HEK293 (cell line): ENCODE data around the gene KLK5.

Source experiments
- KLF1 ChIP-seq: fragments of 450-650 bp; formaldehyde crosslinking; IDR thresholded peaks from 2 replicates; pipeline ENCODE4 v1.5.1; 2016; ENCODE audit warnings: missing biosample characterization, missing genetic modification characterization
- SP2 ChIP-seq: fragments of 450-650 bp; formaldehyde crosslinking; IDR thresholded peaks from 2 replicates; pipeline ENCODE4 v1.5.1; 2016; ENCODE audit warnings: missing biosample characterization, missing genetic modification characterization
- ZNF24 ChIP-seq: fragments of 450-650 bp; formaldehyde crosslinking; IDR thresholded peaks from 2 replicates; pipeline ENCODE4 v1.5.1; 2016; ENCODE audit warnings: missing biosample characterization, missing genetic modification characterization
- ZNF274 ChIP-seq, 2 experiments: fragments of 200-500 bp in 1 of 2; fragments of 450-650 bp in 1 of 2; sonication (Bioruptor generic) in 1 of 2; formaldehyde crosslinking in 1 of 2; IDR thresholded peaks; 2 replicates each; pipeline versions ENCODE4 v1.5.1 to v1.6.1; 2014 to 2016; ENCODE audit warnings: borderline replicate concordance in 1 of 2, inconsistent platforms in 1 of 2, low read length in 1 of 2, missing biosample characterization in 1 of 2, missing genetic modification characterization in 1 of 2
- ZNF529 ChIP-seq: fragments of 450-650 bp; formaldehyde crosslinking; IDR thresholded peaks from 2 replicates; pipeline ENCODE4 v1.5.1; 2017; ENCODE audit warnings: missing genetic modification characterization, missing biosample characterization; ENCODE audit not compliant: insufficient replicate concordance
- ZNF670 ChIP-seq: fragments of 450-650 bp; formaldehyde crosslinking; IDR thresholded peaks from 2 replicates; pipeline ENCODE4 v1.5.1; 2016; ENCODE audit warnings: missing biosample characterization, missing genetic modification characterization, low read depth
- ZNF776 ChIP-seq: fragments of 450-650 bp; formaldehyde crosslinking; IDR thresholded peaks from 2 replicates; pipeline ENCODE4 v1.5.0; 2017; ENCODE audit warnings: missing biosample characterization, missing genetic modification characterization, borderline replicate concordance
- TF ChIP-seq, protein P1 (sequence below): fragments of 450-650 bp; formaldehyde crosslinking; IDR thresholded peaks from 2 replicates; pipeline ENCODE4 v1.5.1; 2017; ENCODE audit warnings: missing biosample characterization, mild to moderate bottlenecking, missing genetic modification characterization, moderate library complexity
- TF ChIP-seq, protein P2 (sequence below): fragments of 450-650 bp; formaldehyde crosslinking; IDR thresholded peaks from 2 replicates; pipeline ENCODE4 v1.5.1; 2016; ENCODE audit warnings: missing biosample characterization, missing genetic modification characterization

DNA sequence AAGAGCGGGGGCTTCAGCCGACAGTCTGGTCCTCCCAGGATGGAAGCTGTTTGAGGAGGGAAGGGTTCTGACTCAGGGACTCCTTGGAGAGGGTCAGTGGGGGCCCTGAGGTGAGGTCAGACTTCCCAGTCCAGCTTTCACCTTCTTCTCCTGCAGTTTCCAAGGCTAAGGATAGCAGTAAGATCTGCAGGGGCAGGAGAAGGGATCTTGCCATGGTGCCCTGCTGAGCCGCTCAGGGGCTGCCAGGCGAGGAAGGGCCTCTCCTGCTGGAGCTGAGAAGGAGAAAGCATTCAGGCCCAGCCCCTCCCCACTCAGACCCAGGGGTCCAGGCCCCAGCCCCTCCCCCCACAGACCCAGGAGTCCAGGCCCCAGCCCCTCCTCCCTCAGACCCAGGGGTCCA, 29.3 kb upstream of the KLK5 start:
- TF ChIP-seq SP2 (tag by site-specific recombination) (no peak), ZNF274 (IDR thresholded peaks at IDR 0.05; ENCODE audit: low read length) (no peak), ZNF274 (tag by site-specific recombination; IDR thresholded peaks at IDR 0.05; ENCODE audit: borderline replicate concordance) (no peak), ZNF24 (tag by site-specific recombination) (no peak), ZNF529 (tag by site-specific recombination) (no peak), ZNF670 (tag by site-specific recombination) (no peak), KLF1 (tag by site-specific recombination) (no peak), ZNF776 (tag by site-specific recombination) (no peak)
- TF ChIP-seq, protein P1, sequence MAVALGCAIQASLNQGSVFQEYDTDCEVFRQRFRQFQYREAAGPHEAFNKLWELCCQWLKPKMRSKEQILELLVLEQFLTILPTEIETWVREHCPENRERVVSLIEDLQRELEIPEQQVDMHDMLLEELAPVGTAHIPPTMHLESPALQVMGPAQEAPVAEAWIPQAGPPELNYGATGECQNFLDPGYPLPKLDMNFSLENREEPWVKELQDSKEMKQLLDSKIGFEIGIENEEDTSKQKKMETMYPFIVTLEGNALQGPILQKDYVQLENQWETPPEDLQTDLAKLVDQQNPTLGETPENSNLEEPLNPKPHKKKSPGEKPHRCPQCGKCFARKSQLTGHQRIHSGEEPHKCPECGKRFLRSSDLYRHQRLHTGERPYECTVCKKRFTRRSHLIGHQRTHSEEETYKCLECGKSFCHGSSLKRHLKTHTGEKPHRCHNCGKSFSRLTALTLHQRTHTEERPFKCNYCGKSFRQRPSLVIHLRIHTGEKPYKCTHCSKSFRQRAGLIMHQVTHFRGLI (tag by site-specific recombination) = no peak
- TF ChIP-seq, protein P2, sequence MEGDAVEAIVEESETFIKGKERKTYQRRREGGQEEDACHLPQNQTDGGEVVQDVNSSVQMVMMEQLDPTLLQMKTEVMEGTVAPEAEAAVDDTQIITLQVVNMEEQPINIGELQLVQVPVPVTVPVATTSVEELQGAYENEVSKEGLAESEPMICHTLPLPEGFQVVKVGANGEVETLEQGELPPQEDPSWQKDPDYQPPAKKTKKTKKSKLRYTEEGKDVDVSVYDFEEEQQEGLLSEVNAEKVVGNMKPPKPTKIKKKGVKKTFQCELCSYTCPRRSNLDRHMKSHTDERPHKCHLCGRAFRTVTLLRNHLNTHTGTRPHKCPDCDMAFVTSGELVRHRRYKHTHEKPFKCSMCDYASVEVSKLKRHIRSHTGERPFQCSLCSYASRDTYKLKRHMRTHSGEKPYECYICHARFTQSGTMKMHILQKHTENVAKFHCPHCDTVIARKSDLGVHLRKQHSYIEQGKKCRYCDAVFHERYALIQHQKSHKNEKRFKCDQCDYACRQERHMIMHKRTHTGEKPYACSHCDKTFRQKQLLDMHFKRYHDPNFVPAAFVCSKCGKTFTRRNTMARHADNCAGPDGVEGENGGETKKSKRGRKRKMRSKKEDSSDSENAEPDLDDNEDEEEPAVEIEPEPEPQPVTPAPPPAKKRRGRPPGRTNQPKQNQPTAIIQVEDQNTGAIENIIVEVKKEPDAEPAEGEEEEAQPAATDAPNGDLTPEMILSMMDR = no peak
